GM06990 (cell line): Measurements from ENCODE around the gene EZR.

Experiments used
- DNase-seq: peaks from one replicate; pipeline ENCODE4 v3.0.0-alpha.2; 2011; ENCODE audit not compliant: insufficient read length; ENCODE audit errors: extremely low read depth
- H3K27me3 ChIP-seq: replicated peaks from 2 replicates; pipeline ENCODE4 v1.6.0; 2011; ENCODE audit warnings: low read length; ENCODE audit not compliant: control insufficient read depth, insufficient read depth
- H3K36me3 ChIP-seq: 2 replicates; pipeline ENCODE4 v1.5.1; 2011; ENCODE audit warnings: low read length; ENCODE audit not compliant: control insufficient read depth, insufficient read depth
- H3K4me3 ChIP-seq: replicated peaks from 2 replicates; pipeline ENCODE4 v1.5.1; 2011; ENCODE audit warnings: low read depth, mild to moderate bottlenecking, control low read depth, low read length
- TF ChIP-seq, protein P1 (sequence below): IDR thresholded peaks from 2 replicates; pipeline ENCODE4 v1.5.1; 2011; ENCODE audit warnings: low read length, control low read depth, mild to moderate bottlenecking, inconsistent platforms; ENCODE audit not compliant: insufficient read depth, poor library complexity, severe bottlenecking

EZR gene

DNA sequence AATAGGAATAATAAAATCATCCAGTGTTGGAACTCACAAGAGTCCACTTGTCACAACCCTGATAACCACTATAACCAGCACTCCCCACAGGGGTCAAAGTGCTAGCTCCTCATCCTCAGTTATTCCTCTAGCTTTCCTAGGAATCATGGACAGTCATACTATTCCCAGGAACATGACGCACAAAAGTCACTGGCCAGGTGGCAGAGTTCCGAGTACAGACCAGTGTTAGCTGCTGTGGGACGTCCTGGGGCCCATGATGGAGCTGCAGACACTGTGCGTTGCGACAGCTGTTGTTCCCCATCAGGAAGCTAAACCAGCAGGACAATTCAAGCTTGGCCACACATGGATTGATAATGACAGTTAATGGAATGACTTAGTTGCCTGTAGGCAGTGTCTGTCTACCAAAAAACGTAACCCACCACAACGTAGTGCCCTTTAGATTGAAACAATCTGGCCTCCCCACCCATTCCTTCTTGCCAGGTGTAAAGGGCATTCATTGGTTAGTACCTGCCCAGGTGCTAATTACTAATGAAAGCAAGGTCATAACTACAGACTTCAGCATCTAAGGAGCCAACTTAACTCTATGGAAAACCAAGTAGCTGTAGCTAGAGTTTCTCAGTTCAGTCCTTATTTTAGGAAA, 17.4 kb downstream of the EZR start:
- Histone ChIP-seq H3K36me3 (peaks cover 2% of the 10 kb centered on the region), H3K27me3 (no peaks in the 10 kb centered on the region), H3K4me3 (no peak overlapping the region)
- no peak for DNase-seq
- TF ChIP-seq, protein P1, sequence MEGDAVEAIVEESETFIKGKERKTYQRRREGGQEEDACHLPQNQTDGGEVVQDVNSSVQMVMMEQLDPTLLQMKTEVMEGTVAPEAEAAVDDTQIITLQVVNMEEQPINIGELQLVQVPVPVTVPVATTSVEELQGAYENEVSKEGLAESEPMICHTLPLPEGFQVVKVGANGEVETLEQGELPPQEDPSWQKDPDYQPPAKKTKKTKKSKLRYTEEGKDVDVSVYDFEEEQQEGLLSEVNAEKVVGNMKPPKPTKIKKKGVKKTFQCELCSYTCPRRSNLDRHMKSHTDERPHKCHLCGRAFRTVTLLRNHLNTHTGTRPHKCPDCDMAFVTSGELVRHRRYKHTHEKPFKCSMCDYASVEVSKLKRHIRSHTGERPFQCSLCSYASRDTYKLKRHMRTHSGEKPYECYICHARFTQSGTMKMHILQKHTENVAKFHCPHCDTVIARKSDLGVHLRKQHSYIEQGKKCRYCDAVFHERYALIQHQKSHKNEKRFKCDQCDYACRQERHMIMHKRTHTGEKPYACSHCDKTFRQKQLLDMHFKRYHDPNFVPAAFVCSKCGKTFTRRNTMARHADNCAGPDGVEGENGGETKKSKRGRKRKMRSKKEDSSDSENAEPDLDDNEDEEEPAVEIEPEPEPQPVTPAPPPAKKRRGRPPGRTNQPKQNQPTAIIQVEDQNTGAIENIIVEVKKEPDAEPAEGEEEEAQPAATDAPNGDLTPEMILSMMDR, result no peak

DNA sequence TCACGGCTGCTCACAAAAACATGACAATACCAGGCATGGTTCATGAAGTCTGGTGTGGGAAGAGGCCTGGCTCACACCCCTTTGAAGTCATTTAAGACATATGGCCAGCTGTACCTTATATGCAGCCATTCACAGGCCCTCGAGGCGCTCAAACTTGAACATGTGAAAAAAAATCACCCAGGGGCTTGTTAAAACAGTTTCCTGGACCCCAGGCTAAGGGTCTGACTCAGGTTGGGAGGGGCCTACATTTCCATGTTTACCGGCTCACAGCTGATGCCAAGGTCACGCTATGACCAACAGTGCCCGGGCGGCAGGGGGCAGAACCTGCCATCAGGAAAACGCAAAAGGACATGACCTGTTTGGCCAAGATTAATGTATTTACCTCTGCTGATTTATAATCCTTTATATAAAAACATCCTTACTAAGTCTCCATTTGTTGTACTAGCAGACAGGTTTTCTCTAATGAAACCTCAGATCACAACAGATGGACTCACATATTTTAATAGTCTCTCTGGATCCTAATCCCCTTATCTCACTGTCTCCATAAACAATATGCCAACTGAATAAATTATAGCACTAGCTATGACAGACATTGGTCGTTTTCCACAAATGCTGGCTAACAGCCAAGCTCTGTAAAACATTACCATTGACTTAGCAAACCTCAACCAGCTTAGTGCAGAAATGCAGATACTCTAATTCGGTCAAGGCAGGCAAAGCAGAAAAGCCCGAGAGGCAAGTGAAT, 19.9 kb downstream of the EZR start:
- H3K4me3 ChIP-seq, result no peak overlapping the region
- H3K27me3 ChIP-seq, result no peaks in the 10 kb centered on the region
- TF ChIP-seq, protein P1, result no peak
- no peak for DNase-seq
- H3K36me3 ChIP-seq, result peaks cover 2% of the 10 kb centered on the region

DNA sequence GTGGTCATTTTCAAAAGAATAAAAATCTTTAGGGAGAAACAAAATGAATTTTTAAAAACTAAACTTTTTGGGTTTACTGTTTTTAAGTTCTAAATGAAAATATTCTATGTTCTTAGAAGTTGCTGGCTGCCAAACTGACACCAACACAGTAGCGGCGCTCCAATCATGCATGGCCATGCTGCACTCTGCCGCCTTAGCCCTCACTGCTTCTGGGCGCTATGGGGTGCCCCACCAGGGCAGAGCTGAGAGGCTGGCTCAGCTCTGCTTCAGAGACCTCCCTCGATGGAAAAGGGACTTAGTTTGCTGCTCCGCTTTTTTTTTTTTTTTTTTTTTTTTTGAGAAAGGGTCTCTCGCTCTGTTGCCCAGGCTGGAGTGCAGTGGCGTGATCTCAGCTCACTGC, 20.9 kb downstream of the EZR start:
- H3K36me3 ChIP-seq, result peaks cover 2% of the 10 kb centered on the region
- TF ChIP-seq, protein P1, result peak; percentile 1

DNA sequence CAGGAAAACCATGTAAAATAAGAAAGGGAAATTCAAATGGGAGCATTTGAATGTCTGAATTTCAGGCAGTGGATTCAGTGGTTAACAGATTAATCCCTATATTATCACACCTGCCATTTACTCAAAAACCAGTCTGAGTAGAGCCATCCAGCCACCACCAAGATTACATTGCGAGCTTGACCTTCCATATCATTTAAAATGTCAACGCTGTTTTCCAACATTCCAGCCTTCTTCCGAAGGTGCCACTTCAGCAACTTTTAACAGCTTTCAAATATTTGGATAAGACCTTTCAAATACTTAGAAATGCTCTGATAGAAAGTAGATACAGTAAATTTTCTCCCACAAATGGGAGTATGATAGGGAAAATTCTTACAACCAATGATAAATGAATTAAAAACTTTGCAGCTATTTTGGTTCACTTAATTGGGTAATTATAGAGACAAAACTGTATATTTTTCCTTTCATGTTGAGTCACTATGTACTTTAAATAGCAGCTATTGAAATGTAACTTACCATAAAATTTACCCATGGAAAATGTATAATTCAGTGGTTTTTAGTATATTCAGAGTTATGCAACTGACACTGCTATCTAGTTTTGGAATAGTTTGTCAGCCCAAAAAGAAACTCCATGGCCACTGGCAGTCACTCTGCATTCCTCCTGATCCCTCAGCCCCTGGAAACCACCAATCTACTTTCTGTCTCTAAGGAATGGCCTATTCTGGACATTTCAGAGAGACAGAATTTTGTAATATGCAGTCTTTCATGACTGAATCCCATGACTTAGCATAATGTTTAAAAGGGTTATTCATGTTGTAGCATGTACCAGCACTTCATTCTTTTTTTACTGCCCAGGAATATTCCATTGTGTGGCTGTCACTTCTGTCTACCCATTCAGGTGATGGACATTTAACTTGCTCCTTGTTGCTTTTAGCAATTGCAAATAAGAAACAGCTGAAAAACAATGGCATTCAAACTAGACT, 21.5 kb downstream of the EZR start:
- no peak for DNase-seq
- H3K27me3 ChIP-seq, result no peaks in the 10 kb centered on the region
- peaks cover 2% of the 10 kb centered on the region for H3K36me3 ChIP-seq
- TF ChIP-seq, protein P1, result no peak
- no peak overlapping the region for H3K4me3 ChIP-seq

More for the DNA sequence above, 20.9 kb downstream of the EZR start:
- no peaks in the 10 kb centered on the region for H3K27me3 ChIP-seq
- DNase-seq, result no peak
- no peak overlapping the region for H3K4me3 ChIP-seq

GRCh38 chr6:158796353-158796752, 22.8 kb downstream of the EZR start:
- Histone ChIP-seq H3K4me3 (no peak overlapping the region), H3K36me3 (no peaks in the 10 kb centered on the region; the same call in 1 of the 2 replicates), H3K27me3 (no peaks in the 10 kb centered on the region)
- TF ChIP-seq, protein P1, result no peak
- DNase-seq, result no peak
